Stimulated activated CD4-positive, alpha-beta T cell treated with anti-CD3 and anti-CD28 coated beads, Interleukin-1b, Interleukin-23, amount 100 ng/mL, for 4 hours (primary cell): Measurements from ENCODE around the gene TNFAIP8L3.
"Not testable (repeated sequence)": the region's sequence is repeated elsewhere in the genome, so short reads cannot be mapped to it uniquely, and the experiment has no call there.

Source experiments
- DNase-seq, 2 donors: peaks; one replicate each; pipeline ENCODE4 v3.0.0-alpha.2; 2020; ENCODE audit warnings: low read depth in 2 of 2

TNFAIP8L3 gene

GRCh38 chr15:51094606-51095569 lies at the start of gene TNFAIP8L3:
Gene TNFAIP8L3, minus strand, starts transcription at chr15:51094906. Its CDS starts 311 bp downstream, at chr15:51094595.
- no peak for DNase-seq

GRCh38 chr15:51144021-51144532 lies 49.4 kb upstream of the TNFAIP8L3 start:
- DNase-seq, result no peak

GRCh38 chr15:51140347-51140746 lies 45.6 kb upstream of the TNFAIP8L3 start:
- DNase-seq, result not testable (repeated sequence)

GRCh38 chr15:51139091-51139490 lies 44.4 kb upstream of the TNFAIP8L3 start:
- DNase-seq, result no peak

- DNase-seq, result no peak
These were observed 43.2 kb upstream of the TNFAIP8L3 start for GRCh38 chr15:51137880-51138430.

GRCh38 chr15:51137024-51137423 lies 42.3 kb upstream of the TNFAIP8L3 start:
- no peak for DNase-seq

- no peak for DNase-seq
These were observed 40.6 kb upstream of the TNFAIP8L3 start for GRCh38 chr15:51135276-51135675.

- no peak for DNase-seq
These were observed 39.9 kb upstream of the TNFAIP8L3 start for GRCh38 chr15:51134416-51135199.

GRCh38 chr15:51133140-51133765 lies 38.5 kb upstream of the TNFAIP8L3 start:
- no peak for DNase-seq

GRCh38 chr15:51132384-51133139 lies 37.9 kb upstream of the TNFAIP8L3 start:
- DNase-seq, result no peak

GRCh38 chr15:51131596-51132290 lies 37.0 kb upstream of the TNFAIP8L3 start:
- no peak for DNase-seq

GRCh38 chr15:51130344-51130743 lies 35.6 kb upstream of the TNFAIP8L3 start:
- DNase-seq, result no peak

- no peak for DNase-seq
These were observed 35.0 kb upstream of the TNFAIP8L3 start for GRCh38 chr15:51129535-51130188.

- no peak for DNase-seq
These were observed 34.0 kb upstream of the TNFAIP8L3 start for GRCh38 chr15:51128701-51129100.

GRCh38 chr15:51126842-51127241 lies 32.1 kb upstream of the TNFAIP8L3 start:
- no peak for DNase-seq

- not testable (repeated sequence) for DNase-seq
These were observed 28.3 kb upstream of the TNFAIP8L3 start for GRCh38 chr15:51123002-51123401.

GRCh38 chr15:51121631-51122225 lies 27.0 kb upstream of the TNFAIP8L3 start:
- DNase-seq, result no peak

GRCh38 chr15:51121118-51121517 lies 26.4 kb upstream of the TNFAIP8L3 start:
- no peak for DNase-seq

GRCh38 chr15:51119120-51119519 lies 24.4 kb upstream of the TNFAIP8L3 start:
- DNase-seq, result no peak
